GM18951 (cell line): ENCODE measurements around the gene GNB1L.
A peak's percentile ranks its signal among the peaks of the same experiment; 100 is the strongest.

ENCODE experiments used
- POLR2A ChIP-seq: IDR thresholded peaks from 4 replicates; pipeline ENCODE4 v1.6.1; 2011; ENCODE audit warnings: mild to moderate bottlenecking; ENCODE audit not compliant: insufficient read length, insufficient read depth; ENCODE audit errors: extremely low read depth
- in situ Hi-C: fragments of 300-500 bp; cut with MboI; formaldehyde crosslinking; loops from one replicate; pipeline ENCODE4 v1.12.0; 2022; ENCODE audit warnings: low sequenced_read_pairs, mixed read lengths, inconsistent platforms; ENCODE audit not compliant: unreplicated experiment

GNB1L gene

GRCh38 chr22:19868333-19868732 lies 13.7 kb upstream of the GNB1L start:
- no peak for TF ChIP-seq POLR2A
- in situ Hi-C loops, result no loop called here

GRCh38 chr22:19867617-19868016 lies 12.9 kb upstream of the GNB1L start:
- in situ Hi-C loops, result no loop called here
- no peak for TF ChIP-seq POLR2A

- no peak for TF ChIP-seq POLR2A
- in situ Hi-C loops, result no loop called here
These were observed 12.0 kb upstream of the GNB1L start for GRCh38 chr22:19866665-19867009.

- in situ Hi-C loops, result no loop called here
- no peak for TF ChIP-seq POLR2A
These were observed 10.6 kb upstream of the GNB1L start for GRCh38 chr22:19865141-19865829.

GRCh38 chr22:19864538-19865106 lies 9.9 kb upstream of the GNB1L start:
- TF ChIP-seq POLR2A, result no peak
- in situ Hi-C loops, result no loop called here

GRCh38 chr22:19863571-19863970 lies 8.9 kb upstream of the GNB1L start:
- no peak for TF ChIP-seq POLR2A
- in situ Hi-C loops, result no loop called here

GRCh38 chr22:19862619-19863246 lies 8.1 kb upstream of the GNB1L start:
- TF ChIP-seq POLR2A, result no peak
- in situ Hi-C loops, result no loop called here

- in situ Hi-C loops, result no loop called here
These were observed 5.3 kb upstream of the GNB1L start for GRCh38 chr22:19859861-19860510.

GRCh38 chr22:19857382-19857781 lies 2.7 kb upstream of the GNB1L start:
- no peak for TF ChIP-seq POLR2A
- in situ Hi-C loops, result no loop called here

More at GRCh38 chr22:19859861-19860510, 5.3 kb upstream of the GNB1L start:
- no peak for TF ChIP-seq POLR2A

GRCh38 chr22:19855504-19856409 lies 1.1 kb upstream of the GNB1L start:
- TF ChIP-seq POLR2A, result peak; percentile 47
- in situ Hi-C loops, result no loop called here

GRCh38 chr22:19853879-19854777 lies 546 bp downstream of the GNB1L start:
- in situ Hi-C loops, result no loop called here
- no peak for TF ChIP-seq POLR2A
